ENCODE measurements around the gene DSCAML1.

DSCAML1 gene

GRCh38 chr11:117511931-117512539, 285.0 kb downstream of the DSCAML1 start:
- no peak overlapping the region for H3K18ac ChIP-seq (ENCODE audit: low read length)
- H3K4ac ChIP-seq (ENCODE audit: low read depth, low read length) = no peak overlapping the region
- no peak overlapping the region for H2BK5ac ChIP-seq (ENCODE audit: low read depth, low read length, poor library complexity)
- no peaks in the 10 kb centered on the region for H3K79me1 ChIP-seq (ENCODE audit: low read length)
- no peak overlapping the region for H3K9ac ChIP-seq (ENCODE audit: low read length)
- no peak overlapping the region for H2BK120ac ChIP-seq (ENCODE audit: insufficient read depth, low read length, poor library complexity)
- no CpG with 5 or more reads among the region's 14 CpGs for WGBS (ENCODE audit: extremely low coverage, insufficient coverage, insufficient read length)
- no peak for DNase-seq
- H3K27ac ChIP-seq (ENCODE audit: low read depth, low read length) = no peak overlapping the region
- H3K4me1 ChIP-seq (ENCODE audit: control insufficient read depth in 1 of 2, insufficient read depth in 2 of 2, low read length in 2 of 2) = peaks cover 9 to 11% of the 10 kb centered on the region in 2 experiments
- no peak overlapping the region for H3K14ac ChIP-seq (ENCODE audit: low read length)
- no peak overlapping the region for H2AK5ac ChIP-seq (ENCODE audit: low read length)
- no peak overlapping the region for H4K12ac ChIP-seq (ENCODE audit: low read depth, low read length)
- no peak overlapping the region for H2AFZ ChIP-seq (ENCODE audit: insufficient read depth, low read length, poor library complexity)
- no peak overlapping the region for H3K23ac ChIP-seq (ENCODE audit: low read length)
- peaks cover 4% of the 10 kb centered on the region for H3K9me3 ChIP-seq (ENCODE audit: insufficient read depth, low read depth, low read length)
- no peak overlapping the region for H4K91ac ChIP-seq (ENCODE audit: low read depth, low read length)
- no peak overlapping the region for H3K4me3 ChIP-seq (ENCODE audit: low read depth, low read length)
- H3K36me3 ChIP-seq (ENCODE audit: control insufficient read depth in 1 of 2, insufficient read depth in 2 of 2, low read length in 2 of 2) = no peaks in the 10 kb centered on the region
- no peaks in the 10 kb centered on the region for H3K27me3 ChIP-seq (ENCODE audit: insufficient read depth, low read length)
- H3K4me2 ChIP-seq (ENCODE audit: low read length) = no peak overlapping the region
- no peak overlapping the region for H2BK12ac ChIP-seq (ENCODE audit: low read length)
- no peak overlapping the region for H4K8ac ChIP-seq (ENCODE audit: low read depth, low read length)
- H3K79me2 ChIP-seq (ENCODE audit: control insufficient read depth, insufficient read depth, low read length, poor library complexity) = no peaks in the 10 kb centered on the region

- Histone ChIP-seq H3K18ac (ENCODE audit: low read length) (no peak overlapping the region), H3K79me1 (ENCODE audit: low read length) (no peaks in the 10 kb centered on the region), H3K9me3 (ENCODE audit: insufficient read depth, low read depth, low read length) (peaks cover 4% of the 10 kb centered on the region), H3K36me3 (ENCODE audit: control insufficient read depth in 1 of 2, insufficient read depth in 2 of 2, low read length in 2 of 2) (no peaks in the 10 kb centered on the region), H3K23ac (ENCODE audit: low read length) (no peak overlapping the region), H3K4me3 (ENCODE audit: low read depth, low read length) (no peak overlapping the region), H2AK5ac (ENCODE audit: low read length) (no peak overlapping the region), H3K4me1 (ENCODE audit: control insufficient read depth in 1 of 2, insufficient read depth in 2 of 2, low read length in 2 of 2) (peaks cover 9 to 11% of the 10 kb centered on the region in 2 experiments), H3K4ac (ENCODE audit: low read depth, low read length) (no peak overlapping the region), H4K8ac (ENCODE audit: low read depth, low read length) (no peak overlapping the region), H3K27ac (ENCODE audit: low read depth, low read length) (no peak overlapping the region), H2AFZ (ENCODE audit: insufficient read depth, low read length, poor library complexity) (no peak overlapping the region), H2BK120ac (ENCODE audit: insufficient read depth, low read length, poor library complexity) (no peak overlapping the region), H4K91ac (ENCODE audit: low read depth, low read length) (no peak overlapping the region), H3K9ac (ENCODE audit: low read length) (no peak overlapping the region), H3K79me2 (ENCODE audit: control insufficient read depth, insufficient read depth, low read length, poor library complexity) (no peaks in the 10 kb centered on the region), H3K14ac (ENCODE audit: low read length) (no peak overlapping the region), H3K27me3 (ENCODE audit: insufficient read depth, low read length) (no peaks in the 10 kb centered on the region), H2BK12ac (ENCODE audit: low read length) (no peak overlapping the region), H3K4me2 (ENCODE audit: low read length) (no peak overlapping the region), H2BK5ac (ENCODE audit: low read depth, low read length, poor library complexity) (no peak overlapping the region), H4K12ac (ENCODE audit: low read depth, low read length) (no peak overlapping the region)
- no CpG with 5 or more reads among the region's 8 CpGs for WGBS (ENCODE audit: extremely low coverage, insufficient coverage, insufficient read length)
- peak; percentile 81 to 93 for DNase-seq
These were observed 285.5 kb downstream of the DSCAML1 start for GRCh38 chr11:117511483-117511930.

- Histone ChIP-seq H2AK5ac (ENCODE audit: low read length) (no peak overlapping the region), H2BK5ac (ENCODE audit: low read depth, low read length, poor library complexity) (no peak overlapping the region), H3K18ac (ENCODE audit: low read length) (no peak overlapping the region), H3K9me3 (ENCODE audit: insufficient read depth, low read depth, low read length) (peaks cover 4% of the 10 kb centered on the region), H3K27ac (ENCODE audit: low read depth, low read length) (no peak overlapping the region), H4K91ac (ENCODE audit: low read depth, low read length) (no peak overlapping the region), H3K4ac (ENCODE audit: low read depth, low read length) (no peak overlapping the region), H2BK120ac (ENCODE audit: insufficient read depth, low read length, poor library complexity) (no peak overlapping the region), H3K4me2 (ENCODE audit: low read length) (no peak overlapping the region), H3K4me3 (ENCODE audit: low read depth, low read length) (no peak overlapping the region), H3K79me1 (ENCODE audit: low read length) (no peaks in the 10 kb centered on the region), H2BK12ac (ENCODE audit: low read length) (no peak overlapping the region), H3K36me3 (ENCODE audit: control insufficient read depth in 1 of 2, insufficient read depth in 2 of 2, low read length in 2 of 2) (no peaks in the 10 kb centered on the region), H3K4me1 (ENCODE audit: control insufficient read depth in 1 of 2, insufficient read depth in 2 of 2, low read length in 2 of 2) (peaks cover 9 to 11% of the 10 kb centered on the region in 2 experiments), H3K23ac (ENCODE audit: low read length) (no peak overlapping the region), H3K79me2 (ENCODE audit: control insufficient read depth, insufficient read depth, low read length, poor library complexity) (no peaks in the 10 kb centered on the region), H3K14ac (ENCODE audit: low read length) (no peak overlapping the region), H4K8ac (ENCODE audit: low read depth, low read length) (no peak overlapping the region), H4K12ac (ENCODE audit: low read depth, low read length) (no peak overlapping the region), H3K9ac (ENCODE audit: low read length) (no peak overlapping the region), H2AFZ (ENCODE audit: insufficient read depth, low read length, poor library complexity) (no peak overlapping the region), H3K27me3 (ENCODE audit: insufficient read depth, low read length) (no peaks in the 10 kb centered on the region)
- DNase-seq = no peak
- no CpG with 5 or more reads among the region's 3 CpGs for WGBS (ENCODE audit: extremely low coverage, insufficient coverage, insufficient read length)
These were observed 286.4 kb downstream of the DSCAML1 start for GRCh38 chr11:117510646-117511045.

DNA sequence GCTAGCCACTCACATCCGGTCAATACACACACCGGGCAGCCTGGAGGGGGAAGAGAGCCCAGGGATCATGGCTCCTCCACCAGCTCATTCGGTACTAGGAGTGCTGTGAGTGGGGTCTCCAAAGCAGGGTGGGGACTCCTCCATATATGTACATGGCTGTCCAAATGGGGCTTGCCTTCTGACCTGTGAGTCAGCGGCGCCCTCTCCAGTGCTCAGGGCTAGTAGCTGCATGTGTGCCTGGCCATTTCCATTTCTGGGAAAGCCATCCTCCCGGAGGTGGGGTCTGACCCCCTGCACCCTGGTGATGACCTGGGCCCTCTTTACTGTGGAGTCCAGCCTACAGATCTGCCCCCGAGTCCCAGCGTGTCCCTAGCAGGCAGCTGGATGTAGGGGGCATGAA, 287.5 kb downstream of the DSCAML1 start:
- Histone ChIP-seq H3K79me1 (ENCODE audit: low read length) (no peaks in the 10 kb centered on the region), H2AK5ac (ENCODE audit: low read length) (no peak overlapping the region), H3K36me3 (ENCODE audit: control insufficient read depth in 1 of 2, insufficient read depth in 2 of 2, low read length in 2 of 2) (no peaks in the 10 kb centered on the region), H3K4me2 (ENCODE audit: low read length) (no peak overlapping the region), H2BK120ac (ENCODE audit: insufficient read depth, low read length, poor library complexity) (no peak overlapping the region), H3K9me3 (ENCODE audit: insufficient read depth, low read depth, low read length) (peaks cover 6% of the 10 kb centered on the region), H3K27ac (ENCODE audit: low read depth, low read length) (no peak overlapping the region), H3K9ac (ENCODE audit: low read length) (no peak overlapping the region), H2BK12ac (ENCODE audit: low read length) (no peak overlapping the region), H3K79me2 (ENCODE audit: control insufficient read depth, insufficient read depth, low read length, poor library complexity) (no peaks in the 10 kb centered on the region), H4K12ac (ENCODE audit: low read depth, low read length) (no peak overlapping the region), H3K27me3 (ENCODE audit: insufficient read depth, low read length) (no peaks in the 10 kb centered on the region), H3K23ac (ENCODE audit: low read length) (no peak overlapping the region), H3K18ac (ENCODE audit: low read length) (no peak overlapping the region), H4K8ac (ENCODE audit: low read depth, low read length) (no peak overlapping the region), H2BK5ac (ENCODE audit: low read depth, low read length, poor library complexity) (no peak overlapping the region), H4K91ac (ENCODE audit: low read depth, low read length) (no peak overlapping the region), H3K4me3 (ENCODE audit: low read depth, low read length) (no peak overlapping the region), H3K14ac (ENCODE audit: low read length) (no peak overlapping the region), H3K4ac (ENCODE audit: low read depth, low read length) (no peak overlapping the region), H2AFZ (ENCODE audit: insufficient read depth, low read length, poor library complexity) (no peak overlapping the region), H3K4me1 (ENCODE audit: control insufficient read depth in 1 of 2, insufficient read depth in 2 of 2, low read length in 2 of 2) (peaks cover 9 to 11% of the 10 kb centered on the region in 2 experiments)
- no peak for DNase-seq
- no CpG with 5 or more reads among the region's 8 CpGs for WGBS (ENCODE audit: extremely low coverage, insufficient coverage, insufficient read length)
